Measurements from ENCODE around the gene PRR23E. TPM values are rescaled to one million over a fixed set of nuclear protein-coding genes. Genes with fewer than 3 reads are reported as not detected.

Gene PRR23E
- total RNA-seq, 4 donors from 2014 or later: not detected

GRCh38 chr3:127182848-127183714 is 9.8 kb upstream of the PRR23E start:
- Histone ChIP-seq H3K36me3 (no peaks in the 10 kb centered on the region), H3K9me3 (no peaks in the 10 kb centered on the region), H3K27ac (no peak overlapping the region), H3K4me3 (no peak overlapping the region), H3K27me3 (no peaks in the 10 kb centered on the region), H3K4me1 (no peaks in the 10 kb centered on the region)
- intact Hi-C loops (cut with DNase I): no loop called here
- WGBS, 2 donors: 54 to 57% methylated on average over 2 to 3 of the region's 8 CpGs
- no peak for DNase-seq
- TF ChIP-seq POLR2A (IDR thresholded peaks at IDR 0.05): no peak
- TF ChIP-seq CTCF (IDR thresholded peaks at IDR 0.05): no peak

GRCh38 chr3:127183931-127184869 is 8.7 kb upstream of the PRR23E start:
- no peak for DNase-seq
- WGBS, 2 donors: 74 to 80% methylated on average over 12 to 15 of the region's 23 CpGs
- H3K36me3 ChIP-seq: no peaks in the 10 kb centered on the region

GRCh38 chr3:127184870-127185216 is 8.1 kb upstream of the PRR23E start:
- Histone ChIP-seq H3K4me1 (no peaks in the 10 kb centered on the region), H3K9me3 (no peaks in the 10 kb centered on the region), H3K36me3 (no peaks in the 10 kb centered on the region), H3K27me3 (no peaks in the 10 kb centered on the region), H3K4me3 (no peak overlapping the region), H3K27ac (no peak overlapping the region)
- DNase-seq: no peak
- TF ChIP-seq CTCF (IDR thresholded peaks at IDR 0.05): no peak
- TF ChIP-seq POLR2A (IDR thresholded peaks at IDR 0.05): no peak
- WGBS, 2 donors: 82 to 97% methylated on average over 1 to 3 of the region's 4 CpGs
- intact Hi-C loops (cut with DNase I): no loop called here

More at GRCh38 chr3:127183931-127184869, 8.7 kb upstream of the PRR23E start:
- no peak overlapping the region for H3K4me3 ChIP-seq
- intact Hi-C loops (cut with DNase I): no loop called here
- no peak overlapping the region for H3K27ac ChIP-seq
- H3K9me3 ChIP-seq: no peaks in the 10 kb centered on the region
- H3K4me1 ChIP-seq: no peaks in the 10 kb centered on the region
- TF ChIP-seq POLR2A (IDR thresholded peaks at IDR 0.05) (no peak), CTCF (IDR thresholded peaks at IDR 0.05) (no peak)
- no peaks in the 10 kb centered on the region for H3K27me3 ChIP-seq

- H3K9me3 ChIP-seq: no peaks in the 10 kb centered on the region
- no peaks in the 10 kb centered on the region for H3K4me1 ChIP-seq
- no peak for DNase-seq
- TF ChIP-seq CTCF (IDR thresholded peaks at IDR 0.05) (no peak), POLR2A (IDR thresholded peaks at IDR 0.05) (no peak)
- H3K4me3 ChIP-seq: no peak overlapping the region
- intact Hi-C loops (cut with DNase I): no loop called here
- no peaks in the 10 kb centered on the region for H3K27me3 ChIP-seq
- no peaks in the 10 kb centered on the region for H3K36me3 ChIP-seq
- no peak overlapping the region for H3K27ac ChIP-seq
- WGBS, 2 donors: 66 to 76% methylated on average over 3 of the region's 3 CpGs
These were observed 7.7 kb upstream of the PRR23E start for GRCh38 chr3:127185268-127185667.

Measured in esophagus squamous epithelium (tissue), 5 donors.